ENCODE measurements around the gene ARNT2.

ARNT2 gene

GRCh38 chr15:80514071-80514780 lies 110.0 kb downstream of the ARNT2 start:
- DNase-seq (ENCODE audit: low read depth) = no peak

GRCh38 chr15:80517290-80517689 lies 113.1 kb downstream of the ARNT2 start:
- DNase-seq (ENCODE audit: low read depth) = no peak

GRCh38 chr15:80518522-80518921 lies 114.3 kb downstream of the ARNT2 start:
- DNase-seq (ENCODE audit: low read depth) = no peak

- DNase-seq (ENCODE audit: low read depth) = no peak
These were observed 119.6 kb downstream of the ARNT2 start for GRCh38 chr15:80523746-80524145.

- no peak for DNase-seq (ENCODE audit: low read depth)
These were observed 121.7 kb downstream of the ARNT2 start for GRCh38 chr15:80525853-80526252.

GRCh38 chr15:80526556-80527340 lies 122.6 kb downstream of the ARNT2 start:
- no peak for DNase-seq (ENCODE audit: low read depth)

- no peak for DNase-seq (ENCODE audit: low read depth)
These were observed 123.2 kb downstream of the ARNT2 start for GRCh38 chr15:80527406-80527805.

GRCh38 chr15:80527961-80528360 lies 123.8 kb downstream of the ARNT2 start:
- DNase-seq (ENCODE audit: low read depth) = no peak

- no peak for DNase-seq (ENCODE audit: low read depth)
These were observed 126.7 kb downstream of the ARNT2 start for GRCh38 chr15:80530737-80531365.

- no peak for DNase-seq (ENCODE audit: low read depth)
These were observed 127.2 kb downstream of the ARNT2 start for GRCh38 chr15:80531388-80531787.

GRCh38 chr15:80531796-80532195 lies 127.6 kb downstream of the ARNT2 start:
- no peak for DNase-seq (ENCODE audit: low read depth)

GRCh38 chr15:80533790-80534333 lies 129.7 kb downstream of the ARNT2 start:
- no peak for DNase-seq (ENCODE audit: low read depth)

- DNase-seq (ENCODE audit: low read depth) = no peak
These were observed 132.0 kb downstream of the ARNT2 start for GRCh38 chr15:80536231-80536630.

- DNase-seq (ENCODE audit: low read depth) = no peak
These were observed 132.5 kb downstream of the ARNT2 start for GRCh38 chr15:80536716-80537115.

GRCh38 chr15:80545078-80545477 lies 140.9 kb downstream of the ARNT2 start:
- DNase-seq (ENCODE audit: low read depth) = no peak

- DNase-seq (ENCODE audit: low read depth) = no peak
These were observed 143.1 kb downstream of the ARNT2 start for GRCh38 chr15:80547264-80547663.

- no peak for DNase-seq (ENCODE audit: low read depth)
These were observed 145.0 kb downstream of the ARNT2 start for GRCh38 chr15:80549191-80549590.

GRCh38 chr15:80549654-80550053 lies 145.5 kb downstream of the ARNT2 start:
- DNase-seq (ENCODE audit: low read depth) = no peak

- no peak for DNase-seq (ENCODE audit: low read depth)
These were observed 146.2 kb downstream of the ARNT2 start for GRCh38 chr15:80550219-80550907.

- DNase-seq (ENCODE audit: low read depth) = no peak
These were observed 146.7 kb downstream of the ARNT2 start for GRCh38 chr15:80550908-80551260.

GRCh38 chr15:80551348-80551747 lies 147.2 kb downstream of the ARNT2 start:
- no peak for DNase-seq (ENCODE audit: low read depth)

- no peak for DNase-seq (ENCODE audit: low read depth)
These were observed 150.4 kb downstream of the ARNT2 start for GRCh38 chr15:80554560-80554959.
